Placental pericyte (primary cell): Measurements from ENCODE around the gene MNS1. TPM values are rescaled to one million over a fixed set of nuclear protein-coding genes. Genes with fewer than 3 reads are reported as not detected.

Experiments
- total RNA-seq: library from RNA; depleted of rRNA; stranded (reverse); fragments of >200 nt; gene quantifications from 2 replicates; pipeline ENCODE4 v1.2.3, GENCODE V29; 2012

Gene MNS1, protein sequence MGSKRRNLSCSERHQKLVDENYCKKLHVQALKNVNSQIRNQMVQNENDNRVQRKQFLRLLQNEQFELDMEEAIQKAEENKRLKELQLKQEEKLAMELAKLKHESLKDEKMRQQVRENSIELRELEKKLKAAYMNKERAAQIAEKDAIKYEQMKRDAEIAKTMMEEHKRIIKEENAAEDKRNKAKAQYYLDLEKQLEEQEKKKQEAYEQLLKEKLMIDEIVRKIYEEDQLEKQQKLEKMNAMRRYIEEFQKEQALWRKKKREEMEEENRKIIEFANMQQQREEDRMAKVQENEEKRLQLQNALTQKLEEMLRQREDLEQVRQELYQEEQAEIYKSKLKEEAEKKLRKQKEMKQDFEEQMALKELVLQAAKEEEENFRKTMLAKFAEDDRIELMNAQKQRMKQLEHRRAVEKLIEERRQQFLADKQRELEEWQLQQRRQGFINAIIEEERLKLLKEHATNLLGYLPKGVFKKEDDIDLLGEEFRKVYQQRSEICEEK
- 0.66 and 1.1 TPM in 2 replicates for total RNA-seq

DNA sequence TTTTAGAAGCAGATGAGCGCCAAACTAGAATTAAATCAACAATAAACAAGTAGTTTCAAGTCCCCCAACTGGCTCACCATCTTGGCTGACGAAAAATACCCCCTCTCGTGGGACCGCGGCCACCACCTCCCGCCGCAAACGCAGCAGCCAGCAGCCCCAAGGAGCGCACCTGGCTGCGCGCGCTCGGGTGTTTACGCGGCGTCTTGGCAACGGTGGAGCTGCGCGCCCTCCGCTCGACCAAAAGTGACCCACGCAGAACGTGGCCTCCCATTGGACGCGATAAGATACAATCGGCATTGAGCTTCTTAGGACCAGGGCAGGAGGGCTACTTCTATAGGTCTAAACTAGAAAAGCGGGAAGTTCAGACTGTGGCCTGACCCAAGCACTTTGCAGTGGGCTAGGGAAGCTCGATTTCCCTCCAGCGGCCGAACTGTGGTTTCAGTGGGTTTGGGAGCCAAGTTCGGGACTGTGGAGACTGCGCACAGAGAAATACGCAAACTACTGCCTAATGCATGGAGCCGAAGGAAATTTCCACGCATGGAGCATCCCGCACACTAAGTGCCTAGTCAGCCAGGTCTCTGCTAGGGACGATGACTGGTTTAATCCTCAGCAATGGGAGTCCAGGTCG, at the start of gene MNS1:
MNS1 (minus strand) TSS at position 245 of the 628 bp plus-strand sequence; CDS start at position 80, 165 bp downstream.

Other genes with a start within 250 kb of the MNS1 start
- gene RFX7, start 221.3 kb downstream of the MNS1 start, total RNA-seq, result 4.2 and 6.2 TPM in 2 replicates
- 0.88 and 2.6 TPM in 2 replicates for gene TEX9, start 99.7 kb downstream of the MNS1 start, total RNA-seq